Fibroblast of the aortic adventitia (primary cell): ENCODE results near the gene LYPD4. TPM values are rescaled to one million over a fixed set of nuclear protein-coding genes. Genes with fewer than 3 reads are reported as not detected.
"Not testable (repeated sequence)": the region's sequence is repeated elsewhere in the genome, so short reads cannot be mapped to it uniquely, and the experiment has no call there.

ENCODE experiments used
- DNase-seq: peaks from one replicate; pipeline ENCODE4 v3.0.0-alpha.2; 2010; ENCODE audit warnings: low read depth
- H3K4me3 ChIP-seq: 2 replicates; pipeline ENCODE4 v1.5.1; 2011; ENCODE audit warnings: low read depth, mild to moderate bottlenecking, control low read depth, low read length, moderate library complexity
- CTCF ChIP-seq: IDR thresholded peaks from 2 replicates; pipeline ENCODE4 v1.5.1; 2011; ENCODE audit warnings: mild to moderate bottlenecking, low read length, control low read depth, inconsistent platforms; ENCODE audit not compliant: insufficient read depth
- total RNA-seq: library from RNA; depleted of rRNA; stranded (reverse); fragments of >200 nt; gene quantifications from 2 replicates; pipeline ENCODE4 v1.2.3, GENCODE V29; 2012; ENCODE audit warnings: low replicate concordance

The LYPD4 gene
- total RNA-seq, 1 donor = not detected

- no peak overlapping the region for H3K4me3 ChIP-seq
- TF ChIP-seq CTCF = no peak
- no peak for DNase-seq
These were observed 35.8 kb upstream of the LYPD4 start for GRCh38 chr19:41880329-41880708.

DNA sequence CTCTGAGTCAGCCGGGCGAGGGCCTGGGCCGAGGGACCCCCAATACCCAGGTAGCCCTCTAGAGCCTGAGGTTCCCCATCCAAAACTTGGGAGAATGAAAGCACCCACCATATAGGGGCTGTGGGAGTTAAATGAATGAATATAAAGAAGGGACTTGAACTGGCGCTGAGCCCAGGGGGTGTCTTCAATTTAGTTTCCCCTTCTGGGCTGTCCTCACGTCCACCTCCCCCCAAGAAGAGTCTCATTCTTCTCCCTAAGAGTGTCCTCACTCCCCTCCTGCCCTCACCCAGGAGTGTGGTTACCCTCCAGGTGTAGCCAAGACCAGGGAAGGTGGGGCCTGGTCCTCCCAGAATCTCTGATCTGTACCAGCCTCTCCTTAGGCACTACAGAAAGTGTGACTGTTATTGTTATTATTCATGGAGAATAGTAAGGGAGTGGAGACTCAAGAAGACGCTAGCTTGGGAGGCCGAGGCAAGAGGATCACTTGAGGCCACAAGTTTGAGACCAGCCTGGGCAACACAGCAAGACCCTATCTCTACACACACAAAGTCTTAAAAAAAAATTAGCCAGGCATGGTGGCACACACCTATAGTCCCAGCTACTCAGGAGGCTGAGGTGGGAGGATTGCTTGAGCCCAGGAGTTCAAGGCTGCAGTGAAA, 35.3 kb upstream of the LYPD4 start:
- no peak overlapping the region for H3K4me3 ChIP-seq
- no peak for TF ChIP-seq CTCF
- no peak for DNase-seq

- no peak overlapping the region for H3K4me3 ChIP-seq
- DNase-seq = no peak
- no peak for TF ChIP-seq CTCF
These were observed 34.6 kb upstream of the LYPD4 start for GRCh38 chr19:41879080-41879479.

DNA sequence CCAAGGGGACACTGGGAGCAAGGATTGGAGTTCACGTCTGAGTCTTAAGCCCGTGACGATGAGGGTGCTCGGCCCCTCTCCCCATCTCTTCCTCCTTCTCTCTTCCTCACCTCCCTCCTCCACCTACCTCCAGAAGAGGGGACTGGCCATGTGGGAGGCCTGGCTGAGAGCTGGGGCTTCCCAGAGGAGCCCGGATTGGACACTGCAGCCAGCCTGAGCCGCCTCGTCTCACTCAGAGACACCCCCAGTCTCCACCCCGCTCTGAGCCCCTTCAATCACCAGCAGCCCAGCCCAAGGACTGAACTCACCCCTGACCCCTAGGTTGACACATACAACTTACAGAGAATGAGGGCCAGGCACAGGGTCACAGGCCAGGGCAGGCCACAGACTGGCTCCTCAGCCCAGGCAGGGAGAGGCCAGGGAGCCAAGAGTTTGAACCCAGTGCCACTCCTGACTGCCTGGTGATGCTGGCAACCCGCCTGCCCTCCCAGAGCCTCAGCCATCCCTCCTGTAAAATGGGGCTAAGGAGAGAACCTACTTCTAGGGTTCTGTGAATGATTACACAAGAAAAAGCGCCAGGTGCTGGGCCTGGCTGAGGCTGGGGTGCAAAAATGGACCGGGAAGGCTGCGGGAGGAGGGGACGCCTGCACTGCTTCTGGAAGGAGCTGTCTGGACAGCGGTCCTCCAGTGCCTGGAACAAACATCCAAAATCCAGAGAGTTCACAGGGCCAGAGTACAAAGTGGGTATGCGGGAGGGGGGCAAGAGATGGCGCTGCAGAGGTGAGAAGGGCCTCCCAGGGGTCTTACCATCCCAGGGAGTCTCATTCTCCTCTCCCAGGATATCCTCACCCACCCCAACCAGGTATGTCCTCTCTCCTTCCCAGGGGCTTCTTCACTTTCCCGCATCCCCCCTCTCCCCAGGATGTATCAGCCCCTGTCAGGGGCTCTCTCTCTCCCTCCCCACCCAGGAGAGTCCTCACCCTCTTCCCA, 33.7 kb upstream of the LYPD4 start:
- no peak for TF ChIP-seq CTCF
- DNase-seq = no peak
- no peak overlapping the region for H3K4me3 ChIP-seq

GRCh38 chr19:41876847-41877832, 32.7 kb upstream of the LYPD4 start, which contains the start of gene CD79A:
Gene CD79A, plus strand, starts transcription at chr19:41877279. Its CDS starts 26 bp downstream, at chr19:41877305.
- no peak for DNase-seq
- no peak for TF ChIP-seq CTCF
- no peak within 1 kb of the TSS for H3K4me3 ChIP-seq

GRCh38 chr19:41875973-41876372, 31.5 kb upstream of the LYPD4 start:
- not testable (repeated sequence) for H3K4me3 ChIP-seq, DNase-seq
